Measurements from ENCODE around the gene TMEM131. TPM values are rescaled to one million over a fixed set of nuclear protein-coding genes. Genes with fewer than 3 reads are reported as not detected.

Gene TMEM131
- total RNA-seq, 1 donor from 2014 or later = 28.9 TPM

GRCh38 chr2:98029718-98030222 lies 34.0 kb upstream of the TMEM131 start:
- no peaks in the 10 kb centered on the region for H3K27me3 ChIP-seq (ENCODE audit: low read depth)
- H3K4me3 ChIP-seq = no peak overlapping the region
- no peak for TF ChIP-seq CTCF (IDR thresholded peaks at IDR 0.05; ENCODE audit: borderline replicate concordance)
- H3K4me1 ChIP-seq = peaks cover 12% of the 10 kb centered on the region
- no peaks in the 10 kb centered on the region for H3K9me3 ChIP-seq (replicated peaks)
- no peak for DNase-seq
- no peaks in the 10 kb centered on the region for H3K36me3 ChIP-seq
- intact Hi-C loops (cut with micrococcal nuclease) = no loop called here
- H3K27ac ChIP-seq (replicated peaks) = no peak overlapping the region

GRCh38 chr2:98028931-98029717 lies 33.4 kb upstream of the TMEM131 start:
- no peaks in the 10 kb centered on the region for H3K27me3 ChIP-seq (ENCODE audit: low read depth)
- H3K4me3 ChIP-seq = no peak overlapping the region
- H3K4me1 ChIP-seq = peaks cover 12% of the 10 kb centered on the region
- no peak overlapping the region for H3K27ac ChIP-seq (replicated peaks)
- H3K9me3 ChIP-seq (replicated peaks) = no peaks in the 10 kb centered on the region
- TF ChIP-seq CTCF (IDR thresholded peaks at IDR 0.05; ENCODE audit: borderline replicate concordance) = no peak
- DNase-seq = no peak
- H3K36me3 ChIP-seq = no peaks in the 10 kb centered on the region
- intact Hi-C loops (cut with micrococcal nuclease) = no loop called here

- intact Hi-C loops (cut with micrococcal nuclease) = no loop called here
- DNase-seq = no peak
- Histone ChIP-seq H3K9me3 (replicated peaks) (no peaks in the 10 kb centered on the region), H3K27me3 (ENCODE audit: low read depth) (no peaks in the 10 kb centered on the region), H3K4me1 (peaks cover 12% of the 10 kb centered on the region), H3K4me3 (no peak overlapping the region), H3K27ac (replicated peaks) (no peak overlapping the region), H3K36me3 (no peaks in the 10 kb centered on the region)
- no peak for TF ChIP-seq CTCF (IDR thresholded peaks at IDR 0.05; ENCODE audit: borderline replicate concordance)
These were observed 32.4 kb upstream of the TMEM131 start for GRCh38 chr2:98028101-98028561.

- Histone ChIP-seq H3K36me3 (no peaks in the 10 kb centered on the region), H3K27me3 (ENCODE audit: low read depth) (no peaks in the 10 kb centered on the region), H3K9me3 (replicated peaks) (no peaks in the 10 kb centered on the region), H3K4me1 (peaks cover 12% of the 10 kb centered on the region), H3K27ac (replicated peaks) (no peak overlapping the region), H3K4me3 (no peak overlapping the region)
- DNase-seq = no peak
- intact Hi-C loops (cut with micrococcal nuclease) = no loop called here
- TF ChIP-seq CTCF (IDR thresholded peaks at IDR 0.05; ENCODE audit: borderline replicate concordance) = no peak
These were observed 31.8 kb upstream of the TMEM131 start for GRCh38 chr2:98027538-98027937.

- Histone ChIP-seq H3K4me1 (peaks cover 12% of the 10 kb centered on the region), H3K4me3 (no peak overlapping the region), H3K27me3 (ENCODE audit: low read depth) (no peaks in the 10 kb centered on the region), H3K27ac (replicated peaks) (no peak overlapping the region), H3K9me3 (replicated peaks) (no peaks in the 10 kb centered on the region), H3K36me3 (no peaks in the 10 kb centered on the region)
- DNase-seq = no peak
- TF ChIP-seq CTCF (IDR thresholded peaks at IDR 0.05; ENCODE audit: borderline replicate concordance) = no peak
- intact Hi-C loops (cut with micrococcal nuclease) = no loop called here
These were observed 31.3 kb upstream of the TMEM131 start for GRCh38 chr2:98026927-98027522.

Data from left ventricle myocardium inferior (tissue), 1 donor.